Left kidney (tissue), 2 donors: ENCODE results near the gene MFSD11. TPM values are rescaled to one million over a fixed set of nuclear protein-coding genes. Genes with fewer than 3 reads are reported as not detected.
"Not testable (repeated sequence)": the region's sequence is repeated elsewhere in the genome, so short reads cannot be mapped to it uniquely, and the experiment has no call there.

Source experiments
- DNase-seq: peaks from one replicate; pipeline ENCODE4 v3.0.0-alpha.2; 2013
- polyA plus RNA-seq: library from polyadenylated mRNA; unstranded; fragments of 120-200 nt; gene quantifications from one replicate; pipeline ENCODE4 v1.2.1, GENCODE V29; 2013; ENCODE audit not compliant: insufficient read length

MFSD11 gene
- polyA plus RNA-seq, 1 donor, result 32.6 TPM

- no peak for DNase-seq
Measured at GRCh38 chr17:76796081-76796480, 58.2 kb downstream of the MFSD11 start.

- no peak for DNase-seq
Measured at GRCh38 chr17:76797241-76797840, 59.4 kb downstream of the MFSD11 start.

GRCh38 chr17:76801706-76802105 lies 63.8 kb downstream of the MFSD11 start:
- no peak for DNase-seq

GRCh38 chr17:76805319-76805718 lies 67.4 kb downstream of the MFSD11 start:
- no peak for DNase-seq

GRCh38 chr17:76806151-76806550 lies 68.2 kb downstream of the MFSD11 start:
- DNase-seq, result not testable (repeated sequence)

GRCh38 chr17:76806767-76807166 lies 68.8 kb downstream of the MFSD11 start:
- not testable (repeated sequence) for DNase-seq

GRCh38 chr17:76808326-76808725 lies 70.4 kb downstream of the MFSD11 start:
- no peak for DNase-seq

GRCh38 chr17:76810956-76811355 lies 73.0 kb downstream of the MFSD11 start:
- DNase-seq, result no peak

- DNase-seq, result no peak
Measured at GRCh38 chr17:76811834-76812233, 73.9 kb downstream of the MFSD11 start.

- DNase-seq, result no peak
Measured at GRCh38 chr17:76812263-76812662, 74.3 kb downstream of the MFSD11 start.

GRCh38 chr17:76812968-76813367 lies 75.0 kb downstream of the MFSD11 start:
- no peak for DNase-seq

GRCh38 chr17:76815907-76816589 lies 78.1 kb downstream of the MFSD11 start:
- not testable (repeated sequence) for DNase-seq

GRCh38 chr17:76816590-76817135 lies 78.7 kb downstream of the MFSD11 start:
- DNase-seq, result peak; percentile 53

GRCh38 chr17:76820039-76820438 lies 82.1 kb downstream of the MFSD11 start:
- no peak for DNase-seq

- DNase-seq, result no peak
Measured at GRCh38 chr17:76820561-76820960, 82.6 kb downstream of the MFSD11 start.

GRCh38 chr17:76822184-76822778 lies 84.4 kb downstream of the MFSD11 start:
- DNase-seq, result no peak

GRCh38 chr17:76824093-76824492 lies 86.2 kb downstream of the MFSD11 start:
- DNase-seq, result peak; percentile 58

GRCh38 chr17:76826330-76827068 lies 88.6 kb downstream of the MFSD11 start:
- no peak for DNase-seq

GRCh38 chr17:76827736-76828135 lies 89.8 kb downstream of the MFSD11 start:
- DNase-seq, result no peak
